Gastroesophageal sphincter (tissue), 4 donors: ENCODE measurements around the gene FBXO31. TPM values are rescaled to one million over a fixed set of nuclear protein-coding genes. Genes with fewer than 3 reads are reported as not detected.
A peak's percentile ranks its signal among the peaks of the same experiment; 100 is the strongest.

Experiments used
- ATAC-seq: fragments of 150-250 bp; one replicate; pipeline ENCODE4 v1.9.1; 2016; ENCODE audit warnings: mild to moderate bottlenecking, moderate library complexity
- H3K27ac ChIP-seq, 4 donors: fragments of 200-600 bp; sonication (generic) in 3 of 4; 1 replicate in 3 of 4; 2 replicates in 1 of 4; pipeline ENCODE4 v1.5.1; 2016 to 2019
- H3K27me3 ChIP-seq: fragments of 200-600 bp; sonication (generic); one replicate; pipeline ENCODE4 v1.5.1; 2019
- H3K36me3 ChIP-seq, 2 donors: fragments of 200-600 bp; sonication (generic); one replicate each; pipeline ENCODE4 v1.5.1; 2019; ENCODE audit warnings: control low read depth in 1 of 2
- H3K4me1 ChIP-seq, 3 donors: fragments of 200-600 bp; sonication (generic); 1 replicate in 2 of 3; 2 replicates in 1 of 3; pipeline ENCODE4 v1.5.1; 2016 to 2019; ENCODE audit warnings: control low read depth in 2 of 3
- H3K4me3 ChIP-seq, 2 donors: fragments of 200-600 bp; sonication (generic); one replicate each; pipeline ENCODE4 v1.5.1; 2019; ENCODE audit warnings: mild to moderate bottlenecking in 1 of 2, moderate library complexity in 1 of 2
- H3K9me3 ChIP-seq, 3 donors: fragments of 200-600 bp; sonication (generic); one replicate each; pipeline ENCODE4 v1.5.1; 2017 to 2019; ENCODE audit warnings: control low read depth in 2 of 3
- EP300 ChIP-seq: sonication (generic); formaldehyde crosslinking; IDR thresholded peaks from one replicate; pipeline ENCODE4 v1.6.1; 2017; ENCODE audit warnings: antibody characterized with exemption, mild to moderate bottlenecking
- POLR2A ChIP-seq, 2 donors: fragments of 450-650 bp; IDR thresholded peaks; one replicate each; pipeline ENCODE4 v1.6.1; 2017; ENCODE audit warnings: antibody characterized with exemption in 2 of 2, mild to moderate bottlenecking in 2 of 2, moderate library complexity in 1 of 2
- POLR2AphosphoS5 ChIP-seq: sonication (generic); formaldehyde crosslinking; IDR thresholded peaks from one replicate; pipeline ENCODE4 v1.6.1; 2017; ENCODE audit warnings: antibody characterized with exemption
- WGBS, 2 donors: methylation state at CpG; one replicate each; pipeline ENCODE4 v1.1.5; 2018; ENCODE audit warnings: low coverage in 1 of 2; 5-methylcytosine and 5-hydroxymethylcytosine counted together
- total RNA-seq, 4 donors: library from RNA; depleted of rRNA; stranded (reverse); fragments of >200 nt; gene quantifications; one replicate each; pipeline ENCODE4 v1.1.0, GENCODE V29; 2016
- TF ChIP-seq, protein P1 (sequence below), 4 experiments: fragments of 200-600 bp in 2 of 4; fragments of 450-650 bp in 2 of 4; sonication (generic) in 1 of 4; IDR thresholded peaks; one replicate each; pipeline ENCODE4 v1.5.1; 2017 to 2019; ENCODE audit warnings: antibody characterized with exemption in 4 of 4, mild to moderate bottlenecking in 2 of 4, moderate library complexity in 2 of 4

FBXO31 gene
- total RNA-seq, 4 donors from 2014 or later = 69.2 to 141 (median 85.1) TPM

DNA sequence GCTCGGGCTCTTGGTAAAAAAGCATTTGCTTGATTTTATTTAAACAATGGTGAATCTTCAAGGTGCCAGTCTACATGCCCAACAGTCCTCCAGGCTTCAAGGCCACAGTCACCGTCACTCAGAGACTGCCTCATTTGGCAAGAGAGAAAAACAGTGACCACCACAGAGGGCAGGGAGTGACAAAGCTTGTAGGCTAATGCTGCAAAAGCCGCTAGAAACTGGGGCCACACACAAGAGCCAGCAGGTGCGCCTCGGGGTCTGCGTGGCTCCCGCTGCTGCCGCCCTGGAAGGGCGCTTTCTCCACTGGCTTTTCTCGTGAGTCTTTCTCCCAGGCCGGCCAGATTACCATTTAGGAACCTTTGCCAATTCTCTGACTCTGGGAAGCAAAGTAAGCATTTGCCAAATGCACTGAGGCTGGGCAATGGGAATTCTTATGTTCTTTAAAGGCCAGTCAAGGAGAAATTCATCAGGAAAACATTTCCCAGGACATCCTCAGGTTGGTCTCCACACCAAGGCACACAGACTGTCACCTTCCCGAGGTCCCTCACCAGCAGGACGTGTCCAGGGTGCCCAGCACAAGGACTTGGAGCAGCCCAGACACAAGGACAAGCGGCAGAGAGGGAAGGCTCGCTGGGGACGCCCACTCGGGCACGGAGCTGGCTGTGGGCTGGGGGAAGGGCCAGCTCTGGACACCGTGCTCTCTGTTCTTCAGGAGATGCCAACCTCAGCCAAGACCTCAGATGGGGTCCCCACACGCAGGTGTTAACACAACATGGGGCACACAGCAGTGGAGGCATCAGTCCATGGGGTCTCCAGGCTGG is 53.9 kb downstream of the FBXO31 start:
- H3K4me1 ChIP-seq = peaks cover 0 to 39% (median 7%) of the 10 kb centered on the region in 3 donors
- peaks cover 0 to 90% of the 10 kb centered on the region in 2 donors for H3K36me3 ChIP-seq
- H3K4me3 ChIP-seq = no peak overlapping the region
- ATAC-seq = no peak
- no peaks in the 10 kb centered on the region for H3K9me3 ChIP-seq
- WGBS, 2 donors = 84 to 90% methylated on average over 2 to 9 of the region's 20 CpGs
- no peaks in the 10 kb centered on the region for H3K27me3 ChIP-seq
- TF ChIP-seq POLR2A (IDR thresholded peaks at IDR 0.05) (no peak), POLR2AphosphoS5 (no peak), EP300 (no peak)
- TF ChIP-seq, protein P1, sequence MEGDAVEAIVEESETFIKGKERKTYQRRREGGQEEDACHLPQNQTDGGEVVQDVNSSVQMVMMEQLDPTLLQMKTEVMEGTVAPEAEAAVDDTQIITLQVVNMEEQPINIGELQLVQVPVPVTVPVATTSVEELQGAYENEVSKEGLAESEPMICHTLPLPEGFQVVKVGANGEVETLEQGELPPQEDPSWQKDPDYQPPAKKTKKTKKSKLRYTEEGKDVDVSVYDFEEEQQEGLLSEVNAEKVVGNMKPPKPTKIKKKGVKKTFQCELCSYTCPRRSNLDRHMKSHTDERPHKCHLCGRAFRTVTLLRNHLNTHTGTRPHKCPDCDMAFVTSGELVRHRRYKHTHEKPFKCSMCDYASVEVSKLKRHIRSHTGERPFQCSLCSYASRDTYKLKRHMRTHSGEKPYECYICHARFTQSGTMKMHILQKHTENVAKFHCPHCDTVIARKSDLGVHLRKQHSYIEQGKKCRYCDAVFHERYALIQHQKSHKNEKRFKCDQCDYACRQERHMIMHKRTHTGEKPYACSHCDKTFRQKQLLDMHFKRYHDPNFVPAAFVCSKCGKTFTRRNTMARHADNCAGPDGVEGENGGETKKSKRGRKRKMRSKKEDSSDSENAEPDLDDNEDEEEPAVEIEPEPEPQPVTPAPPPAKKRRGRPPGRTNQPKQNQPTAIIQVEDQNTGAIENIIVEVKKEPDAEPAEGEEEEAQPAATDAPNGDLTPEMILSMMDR (IDR thresholded peaks at IDR 0.05) = no peak
- H3K27ac ChIP-seq = peak overlapping the region in 3 of 4 donors; percentile 43 to 62 (median 46)

DNA sequence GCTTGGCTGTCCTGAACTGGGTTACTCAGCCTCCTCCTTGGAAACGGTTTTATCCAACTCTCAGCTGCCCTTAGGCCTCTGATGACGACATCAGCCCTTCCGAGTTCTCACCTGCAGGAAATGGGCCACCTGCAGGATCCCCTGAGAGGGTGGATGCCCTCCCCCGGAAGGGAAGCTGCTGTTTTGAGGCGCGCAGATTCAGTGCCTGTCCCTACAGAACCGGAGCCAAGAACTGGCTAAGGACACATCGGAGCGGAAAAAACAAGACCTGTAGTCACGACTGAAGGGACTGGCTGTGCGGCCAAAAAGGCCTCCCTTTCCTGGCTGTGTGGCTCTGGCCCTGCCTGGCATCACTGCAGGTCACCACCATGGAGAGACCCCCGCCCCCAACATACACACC is 54.7 kb downstream of the FBXO31 start:
- ATAC-seq = peak; percentile 28
- WGBS, 2 donors = 84% methylated on average over 3 of the region's 12 CpGs; no CpG with 5 or more reads in 1 of the 2 donors
- Histone ChIP-seq H3K36me3 (peaks cover 0 to 82% of the 10 kb centered on the region in 2 donors), H3K4me1 (peaks cover 0 to 43% (median 7%) of the 10 kb centered on the region in 3 donors), H3K27ac (peak overlapping the region in 3 of 4 donors; percentile 38 to 67 (median 43)), H3K27me3 (no peaks in the 10 kb centered on the region), H3K9me3 (no peaks in the 10 kb centered on the region), H3K4me3 (no peak overlapping the region)
- TF ChIP-seq POLR2AphosphoS5 (no peak), POLR2A (IDR thresholded peaks at IDR 0.05) (no peak), EP300 (no peak)
- TF ChIP-seq, protein P1 (IDR thresholded peaks at IDR 0.05) = no peak

DNA sequence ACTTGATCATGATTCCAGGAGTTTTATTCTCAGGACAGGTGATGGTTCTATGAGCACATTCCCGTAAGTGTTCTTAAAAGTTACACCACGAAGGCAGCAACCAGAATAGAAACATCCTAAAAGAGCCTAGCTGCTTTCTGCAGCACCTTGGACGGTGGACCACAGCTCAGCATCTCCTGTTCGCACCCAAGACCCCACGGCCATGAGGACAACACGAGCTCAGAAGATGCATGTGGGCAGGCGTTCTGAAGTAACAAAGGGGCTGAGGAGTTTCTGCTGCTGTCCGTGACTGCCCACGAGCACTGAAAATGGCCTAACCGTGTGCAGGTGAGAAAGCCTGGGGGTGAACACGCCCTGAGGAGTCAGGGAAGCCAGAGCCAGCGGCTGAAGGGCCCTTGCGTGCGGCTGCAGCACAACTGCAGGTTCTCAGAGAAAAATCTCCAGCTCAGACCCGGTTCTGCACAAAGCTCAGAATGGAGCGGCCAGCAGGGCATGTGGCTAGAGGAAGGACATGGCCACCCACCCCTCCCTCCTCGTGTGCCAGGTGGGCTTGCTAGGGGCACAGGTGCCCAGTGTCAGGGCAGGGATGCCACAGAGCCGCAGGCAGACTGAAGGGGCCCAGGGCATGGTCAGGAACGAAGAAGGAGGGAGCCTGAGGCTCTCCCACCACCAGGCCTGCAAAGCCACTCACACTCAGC is 55.6 kb downstream of the FBXO31 start:
- H3K27ac ChIP-seq = peak overlapping the region in 2 of 4 donors; percentile 38 to 67

DNA sequence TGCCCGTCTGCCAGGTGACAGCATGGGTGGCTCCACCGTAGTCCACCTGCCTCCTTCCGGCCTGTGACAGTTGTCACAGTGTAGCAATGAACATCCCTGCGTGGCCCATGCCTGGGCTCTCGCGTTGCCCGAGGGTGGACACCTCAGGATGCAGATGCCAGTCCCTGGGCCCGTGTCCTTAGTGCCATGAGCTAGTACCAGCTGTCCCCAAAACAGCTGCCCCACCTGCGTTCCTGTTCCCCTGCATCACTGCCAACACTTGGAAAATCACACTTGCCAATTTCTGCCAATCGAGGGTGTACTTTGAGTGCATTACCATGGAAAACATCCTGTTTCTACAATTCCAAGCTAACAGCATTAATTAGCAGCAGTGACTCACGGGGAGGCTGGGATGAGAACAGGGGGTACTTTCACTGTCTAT is 57.4 kb downstream of the FBXO31 start:
- no peaks in the 10 kb centered on the region for H3K27me3 ChIP-seq
- H3K36me3 ChIP-seq = peaks cover 0 to 62% of the 10 kb centered on the region in 2 donors
- no peaks in the 10 kb centered on the region for H3K9me3 ChIP-seq
- peaks cover 0 to 27% (median 7%) of the 10 kb centered on the region in 3 donors for H3K4me1 ChIP-seq
- WGBS, 2 donors = 64 to 74% methylated on average over 2 to 5 of the region's 11 CpGs
- ATAC-seq = peak; percentile 3
- no peak overlapping the region for H3K4me3 ChIP-seq
- H3K27ac ChIP-seq = peak overlapping the region in 3 of 4 donors; percentile 41 to 67 (median 45)
- TF ChIP-seq, protein P1 (IDR thresholded peaks at IDR 0.05) = no peak
- no peak for TF ChIP-seq POLR2A (IDR thresholded peaks at IDR 0.05)
- TF ChIP-seq EP300 = no peak
- no peak for TF ChIP-seq POLR2AphosphoS5

More for the DNA sequence above, 55.6 kb downstream of the FBXO31 start:
- peaks cover 0 to 76% of the 10 kb centered on the region in 2 donors for H3K36me3 ChIP-seq
- 68 to 75% methylated on average over 11 to 13 of the region's 19 CpGs for WGBS, 2 donors
- no peak overlapping the region for H3K4me3 ChIP-seq
- ATAC-seq = no peak
- no peaks in the 10 kb centered on the region for H3K27me3 ChIP-seq
- TF ChIP-seq POLR2AphosphoS5 (no peak), POLR2A (IDR thresholded peaks at IDR 0.05) (no peak), EP300 (no peak)
- TF ChIP-seq, protein P1 (IDR thresholded peaks at IDR 0.05) = no peak
- H3K9me3 ChIP-seq = no peaks in the 10 kb centered on the region
- peaks cover 0 to 40% (median 7%) of the 10 kb centered on the region in 3 donors for H3K4me1 ChIP-seq
